HG03558 (cell line): ENCODE measurements around the gene MCC.

Source experiments
- ATAC-seq: cut with Tn5 transposase; IDR thresholded peaks from one replicate; pipeline ENCODE4 v1.9.1; 2021; ENCODE audit warnings: moderate number of reproducible peaks; ENCODE audit not compliant: unreplicated experiment; ENCODE audit errors: extremely low read depth

The MCC gene

GRCh38 chr5:113192541-113192940 is 295.7 kb downstream of the MCC start:
- ATAC-seq = no peak

DNA sequence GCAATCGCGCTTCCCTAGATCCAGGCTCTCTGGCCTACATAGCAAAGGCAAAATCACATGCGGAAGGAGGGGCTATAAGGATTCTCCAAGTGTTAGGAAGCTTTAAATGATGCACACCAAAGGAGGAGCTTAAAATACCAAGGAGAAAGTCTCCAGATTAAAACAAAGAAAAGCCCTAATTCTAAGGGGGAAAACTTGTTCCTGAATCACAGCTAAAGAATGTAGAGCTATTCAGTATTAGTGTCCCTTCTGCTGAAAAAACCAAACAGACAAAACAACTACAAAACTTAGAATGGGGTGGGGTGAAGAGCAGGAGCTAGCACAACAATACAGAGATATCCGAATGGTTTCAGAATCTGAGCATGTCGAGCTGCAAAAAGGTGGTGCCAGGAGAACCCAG is 297.9 kb downstream of the MCC start:
- ATAC-seq = no peak

- no peak for ATAC-seq
Measured at GRCh38 chr5:113189291-113189690, 299.0 kb downstream of the MCC start.

DNA sequence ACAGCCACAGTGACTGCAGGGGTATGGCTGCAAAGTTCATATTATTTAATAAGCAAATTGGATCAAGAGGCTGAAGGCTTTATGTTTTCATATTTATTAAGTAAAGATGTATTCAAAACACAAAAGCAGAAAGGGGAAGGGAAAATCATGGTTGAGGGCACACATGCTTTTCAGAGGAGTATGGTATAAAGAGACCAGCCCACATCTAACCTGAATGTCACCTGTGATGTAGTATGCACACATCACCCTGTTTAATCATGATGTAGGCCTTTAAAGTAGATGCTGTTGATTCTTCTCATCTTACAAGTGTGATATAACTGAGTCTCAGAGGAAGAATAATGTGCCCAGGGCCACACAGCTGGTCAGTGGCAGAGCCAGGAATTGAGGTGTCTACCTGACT is 299.8 kb downstream of the MCC start:
- no peak for ATAC-seq

GRCh38 chr5:113187906-113188305 is 300.3 kb downstream of the MCC start:
- no peak for ATAC-seq

GRCh38 chr5:113186061-113186460 is 302.2 kb downstream of the MCC start:
- ATAC-seq = no peak

DNA sequence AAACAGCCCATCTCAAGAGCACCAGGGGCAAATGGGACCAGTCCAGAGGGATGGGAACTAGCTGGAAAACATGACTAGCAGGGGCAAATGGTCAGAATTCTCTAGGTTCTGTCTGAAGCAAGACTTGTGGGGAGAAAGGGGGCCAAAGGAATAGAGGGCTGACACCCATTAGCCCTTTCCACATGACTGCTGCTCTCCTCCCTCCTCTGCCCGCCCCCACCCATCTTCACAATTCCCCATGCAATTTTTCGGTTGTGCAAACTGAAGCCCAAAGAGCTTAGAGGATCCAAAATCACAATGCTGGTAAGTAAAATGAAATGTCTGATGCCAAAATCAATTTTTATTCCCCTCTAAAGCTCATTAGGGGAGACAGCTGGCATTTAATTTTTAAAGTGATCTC is 304.6 kb downstream of the MCC start:
- no peak for ATAC-seq

GRCh38 chr5:113182658-113183344 is 305.5 kb downstream of the MCC start:
- no peak for ATAC-seq

DNA sequence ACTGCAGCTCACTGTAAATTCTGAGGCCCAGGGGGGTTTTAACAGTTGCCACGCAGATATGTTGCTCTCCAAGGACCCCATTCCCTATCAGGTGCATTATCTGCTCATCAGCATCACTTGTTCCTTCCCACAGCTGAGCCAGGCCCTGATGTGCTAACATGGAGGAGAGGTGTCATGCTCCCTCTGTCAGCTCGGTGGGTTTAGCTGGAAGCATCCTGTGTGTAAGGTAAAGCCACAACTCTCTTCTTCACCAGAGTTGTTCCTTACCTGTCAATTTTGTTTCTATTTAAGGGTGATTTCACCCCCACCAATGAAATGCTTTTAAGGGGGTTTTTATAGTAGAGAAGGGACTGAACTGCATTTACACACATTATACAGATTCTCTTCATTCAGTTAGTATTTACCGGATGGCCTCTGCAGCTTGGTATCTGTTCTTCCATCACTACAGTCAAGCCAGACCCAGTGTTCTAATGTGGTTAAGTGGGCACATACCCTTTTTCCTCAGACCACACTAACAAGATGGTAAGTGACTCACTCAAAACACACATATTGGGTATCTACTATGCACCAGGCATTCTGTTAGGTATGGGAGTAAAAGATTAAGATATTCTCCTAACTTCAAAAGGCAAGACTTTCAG is 306.3 kb downstream of the MCC start:
- no peak for ATAC-seq

GRCh38 chr5:113181409-113181808 is 306.8 kb downstream of the MCC start:
- no peak for ATAC-seq

DNA sequence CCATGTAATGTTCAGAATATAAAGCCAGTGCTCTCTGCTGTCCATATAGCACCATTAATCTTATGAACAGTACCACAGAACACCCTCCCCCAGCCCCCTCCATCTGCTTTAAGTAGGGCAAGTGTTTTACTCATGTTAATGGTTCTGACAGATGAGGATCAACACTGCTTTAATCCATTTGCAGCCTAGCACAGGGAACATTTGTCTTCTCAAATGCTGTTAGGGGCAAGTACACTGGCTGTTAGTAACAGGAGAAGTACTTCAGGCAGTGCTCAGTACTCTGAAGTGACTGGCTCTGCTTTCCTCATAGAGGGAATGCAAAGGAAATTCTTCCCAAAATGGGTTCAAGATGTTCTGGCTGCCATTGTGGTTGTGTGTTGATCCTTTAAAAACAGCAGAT is 309.1 kb downstream of the MCC start:
- no peak for ATAC-seq

DNA sequence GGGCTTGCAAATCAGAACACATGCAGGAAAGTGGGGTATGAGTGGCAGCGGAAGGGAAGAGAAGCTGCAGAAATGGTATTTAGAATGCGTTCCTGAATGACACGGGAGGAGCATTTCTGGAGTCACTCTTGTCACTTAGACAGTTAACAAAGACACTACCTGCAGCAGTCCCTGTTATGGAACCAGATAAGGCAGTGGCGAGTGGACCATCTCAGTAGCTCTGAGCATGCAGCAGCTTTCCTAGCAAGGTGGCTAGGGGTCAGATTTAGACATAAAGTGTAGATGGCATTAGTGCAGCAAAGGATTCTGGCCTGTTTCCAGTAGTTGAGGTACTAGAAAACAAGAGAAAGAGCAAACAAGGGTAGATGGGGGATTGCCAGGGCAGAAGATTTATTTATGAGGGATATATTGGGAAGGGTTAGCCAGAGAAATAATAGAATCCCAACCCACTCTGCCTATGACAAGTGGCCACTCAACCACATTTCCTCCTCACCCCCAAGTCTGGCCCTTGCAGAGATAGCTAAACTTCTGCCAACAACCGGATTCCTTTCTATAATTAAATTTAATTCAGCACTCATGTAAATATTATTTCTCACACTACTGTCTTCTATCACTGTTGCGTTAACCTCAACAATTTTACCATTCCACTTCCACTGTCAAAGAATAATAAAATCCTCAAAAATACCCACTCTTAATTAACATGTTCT is 310.0 kb downstream of the MCC start:
- no peak for ATAC-seq

GRCh38 chr5:113177225-113177624 is 311.0 kb downstream of the MCC start:
- ATAC-seq = no peak

- ATAC-seq = no peak
Measured at GRCh38 chr5:113176734-113177133, 311.5 kb downstream of the MCC start.

- ATAC-seq = no peak
Measured at GRCh38 chr5:113176196-113176595, 312.1 kb downstream of the MCC start.

DNA sequence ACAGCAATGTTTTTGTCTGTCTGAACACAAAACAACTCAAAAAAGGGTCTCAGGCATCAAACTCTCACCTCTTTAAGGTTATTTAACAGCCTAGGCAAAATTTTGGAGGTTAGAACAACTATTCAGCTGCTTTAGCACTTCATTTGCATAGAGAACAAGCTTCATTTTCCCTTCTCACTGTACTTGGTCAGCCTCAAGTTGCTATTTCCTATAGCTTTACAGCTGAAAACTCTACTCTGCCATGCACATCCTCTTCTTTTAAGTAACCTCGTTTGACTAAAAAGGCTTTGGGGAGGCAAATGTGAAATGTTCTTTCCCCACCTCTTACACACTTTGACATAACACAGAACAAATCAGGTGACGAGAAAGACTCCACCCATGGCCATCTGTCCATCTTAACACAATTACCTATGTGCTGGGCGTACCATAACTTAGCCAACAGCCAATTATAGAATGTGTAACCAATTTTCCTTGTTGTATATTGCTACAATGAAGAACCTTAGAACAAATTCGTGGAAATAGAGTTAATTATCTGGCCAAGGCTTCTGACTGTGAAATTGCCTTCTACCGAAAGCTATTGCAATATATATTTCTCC is 315.9 kb downstream of the MCC start:
- ATAC-seq = no peak

- no peak for ATAC-seq
Measured at GRCh38 chr5:113171520-113171919, 316.7 kb downstream of the MCC start.

- no peak for ATAC-seq
Measured at GRCh38 chr5:113170707-113171106, 317.5 kb downstream of the MCC start.

GRCh38 chr5:113169720-113170119 is 318.5 kb downstream of the MCC start:
- ATAC-seq = no peak

DNA sequence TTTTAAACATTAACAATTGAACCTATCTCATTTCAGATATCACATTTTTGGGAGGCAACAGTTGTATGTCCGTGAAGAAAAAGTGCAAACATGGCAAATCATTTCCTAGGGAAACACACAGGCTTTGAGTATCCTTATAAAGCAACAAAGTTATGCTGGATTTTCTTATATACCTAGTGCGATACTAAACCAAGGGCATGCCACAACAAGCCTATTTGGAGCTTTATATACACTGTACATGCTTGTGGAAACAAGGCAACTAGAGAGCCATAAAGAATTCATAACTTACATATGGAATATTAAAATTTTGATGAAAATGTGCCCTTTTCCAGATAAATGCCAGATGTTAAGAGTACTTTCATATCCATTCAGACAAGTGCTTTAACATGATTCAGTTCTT is 320.3 kb downstream of the MCC start:
- ATAC-seq = no peak

DNA sequence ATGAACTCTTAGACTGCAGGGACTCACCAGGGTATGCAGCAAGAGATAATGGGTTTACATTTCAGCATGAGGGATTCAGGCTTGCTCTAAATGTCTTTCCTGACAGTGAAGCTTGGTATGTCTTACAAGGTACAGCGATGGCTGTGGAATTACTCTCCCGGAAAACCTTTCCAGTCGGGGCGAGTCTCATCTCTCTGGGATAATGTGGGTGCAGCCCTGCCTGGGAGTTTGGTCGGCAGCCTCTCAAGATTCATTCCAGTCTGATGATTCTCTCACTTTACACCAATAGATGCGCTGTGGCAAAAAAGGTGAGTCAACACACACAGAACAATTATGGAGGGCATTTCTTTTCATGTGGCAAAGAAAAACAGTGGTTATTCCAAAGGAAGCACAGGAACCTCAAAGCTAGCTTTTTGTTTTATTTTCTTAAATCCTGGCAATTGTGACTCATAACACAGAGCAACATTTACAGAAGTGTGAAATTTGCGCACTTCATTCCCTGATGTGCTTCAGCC is 321.3 kb downstream of the MCC start:
- no peak for ATAC-seq
